HL-60/S4 treated with retinoic acid at 250 ng/mL for 4 days and 3 days (cell line): ENCODE results near the gene CFL2.
"Not testable (repeated sequence)": the region's sequence is repeated elsewhere in the genome, so short reads cannot be mapped to it uniquely, and the experiment has no call there.

ENCODE experiments used
- in situ Hi-C: fragments of 300-500 bp; cut with MboI; formaldehyde crosslinking; loops from 2 replicates; pipeline ENCODE4 v1.7.0; 2022; ENCODE audit warnings: low sequenced_read_pairs

Gene CFL2

GRCh38 chr14:34714320-34715126 lies at the start of gene CFL2:
TSS of gene CFL2 (minus strand) at chr14:34714593. CDS start at chr14:34714540, 53 bp downstream.
- in situ Hi-C loops: no loop called here

- in situ Hi-C loops: no loop called here
Observed at GRCh38 chr14:34755215-34755614, 40.8 kb upstream of the CFL2 start.

- in situ Hi-C loops: no loop called here
Observed at GRCh38 chr14:34754687-34755086, 40.3 kb upstream of the CFL2 start.

GRCh38 chr14:34750670-34751069 lies 36.3 kb upstream of the CFL2 start:
- in situ Hi-C loops: no loop called here

GRCh38 chr14:34750233-34750632 lies 35.8 kb upstream of the CFL2 start:
- in situ Hi-C loops: no loop called here

- in situ Hi-C loops: no loop called here
Observed at GRCh38 chr14:34749408-34749807, 35.0 kb upstream of the CFL2 start.

- in situ Hi-C loops: no loop called here
Observed at GRCh38 chr14:34742270-34743115, 28.1 kb upstream of the CFL2 start.

- in situ Hi-C loops: no loop called here
Observed at GRCh38 chr14:34741840-34742239, 27.4 kb upstream of the CFL2 start.

GRCh38 chr14:34740139-34740538 lies 25.7 kb upstream of the CFL2 start:
- in situ Hi-C loops: not testable (repeated sequence)

GRCh38 chr14:34737079-34737478 lies 22.7 kb upstream of the CFL2 start:
- in situ Hi-C loops: not testable (repeated sequence)

GRCh38 chr14:34733245-34733644 lies 18.9 kb upstream of the CFL2 start:
- in situ Hi-C loops: no loop called here

GRCh38 chr14:34732802-34733201 lies 18.4 kb upstream of the CFL2 start:
- in situ Hi-C loops: no loop called here

- in situ Hi-C loops: no loop called here
Observed at GRCh38 chr14:34723867-34724266, 9.5 kb upstream of the CFL2 start.

- in situ Hi-C loops: no loop called here
Observed at GRCh38 chr14:34722723-34723545, 8.5 kb upstream of the CFL2 start.

GRCh38 chr14:34721129-34721528 lies 6.7 kb upstream of the CFL2 start:
- in situ Hi-C loops: no loop called here

- in situ Hi-C loops: no loop called here
Observed at GRCh38 chr14:34718750-34719304, 4.4 kb upstream of the CFL2 start.

- in situ Hi-C loops: no loop called here
Observed at GRCh38 chr14:34715127-34715863, 902 bp upstream of the CFL2 start.

GRCh38 chr14:34713681-34714319 lies 593 bp downstream of the CFL2 start:
- in situ Hi-C loops: no loop called here

- in situ Hi-C loops: no loop called here
Observed at GRCh38 chr14:34713122-34713680, 1.2 kb downstream of the CFL2 start.
